ENCODE results near the gene CLEC19A.

DNA sequence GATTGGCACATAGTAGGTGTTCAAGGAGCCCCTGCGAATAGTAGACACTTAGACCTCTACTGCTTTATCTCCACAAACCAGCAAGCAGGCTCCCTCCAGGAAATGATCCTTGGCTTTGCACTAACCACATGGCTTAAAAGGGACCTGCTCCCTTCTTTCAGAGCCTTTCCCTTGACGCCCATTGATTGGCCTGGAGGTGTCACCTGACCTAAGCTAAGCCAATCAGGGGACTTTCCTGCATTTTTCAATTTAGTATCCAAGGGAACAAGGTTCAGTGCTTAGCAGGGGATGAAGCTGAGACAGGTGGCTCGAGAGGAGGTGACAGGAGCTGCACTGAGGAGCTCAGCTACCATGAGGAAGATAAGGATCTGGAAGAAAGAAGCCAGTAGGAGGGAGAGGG lies 52.8 kb downstream of the CLEC19A start:
- no peak for TF ChIP-seq POLR2A (IDR thresholded peaks at IDR 0.05; ENCODE audit: low read depth, low read length)
- no peak for TF ChIP-seq CTCF (IDR thresholded peaks at IDR 0.05; ENCODE audit: extremely low read depth in 1 of 2, insufficient read depth in 1 of 2, low read depth in 1 of 2, low read length in 2 of 2)
- TF ChIP-seq JUN (IDR thresholded peaks at IDR 0.05; ENCODE audit: borderline replicate concordance, insufficient read depth, insufficient read length, low read depth) = no peak
- TF ChIP-seq EZH2 (IDR thresholded peaks at IDR 0.05; ENCODE audit: borderline replicate concordance, low read depth, low read length, severe bottlenecking) = no peak

Measured in endothelial cell of umbilical vein (primary cell).